HepG2 (cell line): ENCODE measurements around the gene CTCF.

Source experiments
- EED ChIP-seq: sonication (generic); formaldehyde crosslinking; IDR thresholded peaks from 2 replicates; pipeline ENCODE4 v1.5.0; 2020; ENCODE audit warnings: mild to moderate bottlenecking, missing genetic modification reagents
- LCORL ChIP-seq, 2 experiments: fragments of 450-650 bp in 1 of 2; sonication (generic) in 1 of 2; formaldehyde crosslinking in 1 of 2; IDR thresholded peaks; 2 replicates each; pipeline versions ENCODE4 v1.5.0 to v1.6.1; 2017 to 2020; ENCODE audit warnings: antibody characterized with exemption in 1 of 2, missing genetic modification reagents in 1 of 2
- NFE2L1 ChIP-seq: sonication (generic); formaldehyde crosslinking; IDR thresholded peaks from 2 replicates; pipeline ENCODE4 v1.4.0; 2020; ENCODE audit warnings: missing genetic modification reagents, mild to moderate bottlenecking, borderline replicate concordance
- POLR2AphosphoS5 ChIP-seq: IDR thresholded peaks from 2 replicates; pipeline ENCODE4 v1.6.1; 2012; ENCODE audit warnings: low read depth, low read length
- WIZ ChIP-seq: sonication (generic); formaldehyde crosslinking; IDR thresholded peaks from 2 replicates; pipeline ENCODE4 v1.5.1; 2020; ENCODE audit warnings: mild to moderate bottlenecking, missing genetic modification reagents
- YY1 ChIP-seq: IDR thresholded peaks from 2 replicates; pipeline ENCODE4 v1.6.1; 2011; ENCODE audit warnings: low read length, low read depth, moderate library complexity, mild to moderate bottlenecking; ENCODE audit not compliant: insufficient read depth, insufficient replicate concordance
- ZFP36 ChIP-seq: fragments of 150-350 bp; IDR thresholded peaks from 2 replicates; pipeline ENCODE4 v1.6.1; 2018; ENCODE audit warnings: borderline replicate concordance, low read length, low read depth; ENCODE audit not compliant: partially characterized antibody
- ZKSCAN8 ChIP-seq: IDR thresholded peaks from 2 replicates; pipeline ENCODE4 v1.6.1; 2016; ENCODE audit warnings: borderline replicate concordance, missing genetic modification reagents, missing compliant biosample characterization
- ZNF605 ChIP-seq: sonication (generic); formaldehyde crosslinking; IDR thresholded peaks from 2 replicates; pipeline ENCODE4 v1.8.0; 2022; ENCODE audit warnings: mild to moderate bottlenecking, missing genetic modification reagents
- ZNF790 ChIP-seq: sonication (generic); formaldehyde crosslinking; IDR thresholded peaks from 2 replicates; pipeline ENCODE4 v1.8.0; 2022; ENCODE audit warnings: missing genetic modification reagents, mild to moderate bottlenecking, borderline replicate concordance
- TF ChIP-seq, protein P1 (sequence below): sonication (generic); formaldehyde crosslinking; IDR thresholded peaks from 2 replicates; pipeline ENCODE4 v1.8.0; 2022; ENCODE audit warnings: low read depth, missing genetic modification reagents
- TF ChIP-seq, protein P2 (sequence below): sonication (generic); formaldehyde crosslinking; IDR thresholded peaks from 2 replicates; pipeline ENCODE4 v1.5.0; 2020; ENCODE audit warnings: mild to moderate bottlenecking, missing genetic modification reagents, moderate library complexity
- TF ChIP-seq, protein P3 (sequence below): sonication (generic); formaldehyde crosslinking; IDR thresholded peaks from 2 replicates; pipeline ENCODE4 v1.5.0; 2020; ENCODE audit warnings: mild to moderate bottlenecking, missing genetic modification reagents
- TF ChIP-seq, protein P4 (sequence below): fragments of 450-650 bp; IDR thresholded peaks from 2 replicates; pipeline ENCODE4 v1.6.1; 2017; ENCODE audit warnings: mild to moderate bottlenecking

DNA sequence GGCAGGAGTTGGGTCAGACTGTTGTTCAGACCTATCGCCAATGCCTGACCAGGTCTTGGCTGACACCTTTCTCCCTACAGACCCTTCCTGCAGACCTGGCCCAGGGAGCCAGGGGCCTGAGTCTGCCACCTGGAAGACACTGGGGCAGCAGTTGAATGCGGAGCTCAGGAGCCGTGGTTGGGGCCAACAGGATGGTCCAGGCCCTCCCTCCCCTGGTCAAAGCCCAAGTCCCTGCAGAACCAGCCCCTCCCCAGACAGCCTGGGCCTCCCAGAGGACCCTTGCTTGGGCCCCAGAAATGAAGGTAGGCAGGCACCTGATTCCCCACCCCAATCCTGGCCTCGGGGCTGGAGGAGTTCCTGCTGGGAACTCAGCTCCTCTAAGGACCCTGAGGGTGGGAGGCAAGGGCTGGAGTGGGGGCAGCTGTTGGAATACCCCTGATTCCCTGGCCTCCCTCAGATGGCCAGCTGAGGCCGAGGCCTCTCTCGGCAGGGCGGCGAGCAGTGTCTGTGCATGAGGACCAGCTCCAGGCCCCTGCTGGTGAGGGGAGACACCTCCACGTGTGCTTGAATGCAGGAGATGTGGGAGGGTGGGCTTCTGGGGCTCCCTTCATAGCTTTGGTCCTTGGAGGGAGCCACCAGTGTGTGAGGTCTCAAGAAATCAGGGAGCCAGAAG, 94.2 kb downstream of the CTCF start:
- no peak for TF ChIP-seq EED (CRISPR knock-in tag)
- TF ChIP-seq NFE2L1 (CRISPR knock-in tag), result no peak
- no peak for TF ChIP-seq ZNF790 (CRISPR knock-in tag)
- TF ChIP-seq, protein P1, sequence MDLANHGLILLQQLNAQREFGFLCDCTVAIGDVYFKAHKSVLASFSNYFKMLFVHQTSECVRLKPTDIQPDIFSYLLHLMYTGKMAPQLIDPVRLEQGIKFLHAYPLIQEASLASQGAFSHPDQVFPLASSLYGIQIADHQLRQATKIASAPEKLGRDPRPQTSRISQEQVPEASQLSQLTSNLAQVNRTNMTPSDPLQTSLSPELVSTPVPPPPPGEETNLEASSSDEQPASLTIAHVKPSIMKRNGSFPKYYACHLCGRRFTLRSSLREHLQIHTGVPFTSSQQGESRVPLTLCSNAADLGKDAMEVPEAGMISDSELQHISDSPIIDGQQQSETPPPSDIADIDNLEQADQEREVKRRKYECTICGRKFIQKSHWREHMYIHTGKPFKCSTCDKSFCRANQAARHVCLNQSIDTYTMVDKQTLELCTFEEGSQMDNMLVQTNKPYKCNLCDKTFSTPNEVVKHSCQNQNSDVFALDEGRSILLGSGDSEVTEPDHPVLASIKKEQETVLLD (CRISPR knock-in tag), result no peak
- TF ChIP-seq ZFP36, result no peak
- no peak for TF ChIP-seq LCORL (IDR thresholded peaks at IDR 0.05)
- no peak for TF ChIP-seq LCORL (CRISPR knock-in tag; IDR thresholded peaks at IDR 0.05)
- TF ChIP-seq, protein P2, sequence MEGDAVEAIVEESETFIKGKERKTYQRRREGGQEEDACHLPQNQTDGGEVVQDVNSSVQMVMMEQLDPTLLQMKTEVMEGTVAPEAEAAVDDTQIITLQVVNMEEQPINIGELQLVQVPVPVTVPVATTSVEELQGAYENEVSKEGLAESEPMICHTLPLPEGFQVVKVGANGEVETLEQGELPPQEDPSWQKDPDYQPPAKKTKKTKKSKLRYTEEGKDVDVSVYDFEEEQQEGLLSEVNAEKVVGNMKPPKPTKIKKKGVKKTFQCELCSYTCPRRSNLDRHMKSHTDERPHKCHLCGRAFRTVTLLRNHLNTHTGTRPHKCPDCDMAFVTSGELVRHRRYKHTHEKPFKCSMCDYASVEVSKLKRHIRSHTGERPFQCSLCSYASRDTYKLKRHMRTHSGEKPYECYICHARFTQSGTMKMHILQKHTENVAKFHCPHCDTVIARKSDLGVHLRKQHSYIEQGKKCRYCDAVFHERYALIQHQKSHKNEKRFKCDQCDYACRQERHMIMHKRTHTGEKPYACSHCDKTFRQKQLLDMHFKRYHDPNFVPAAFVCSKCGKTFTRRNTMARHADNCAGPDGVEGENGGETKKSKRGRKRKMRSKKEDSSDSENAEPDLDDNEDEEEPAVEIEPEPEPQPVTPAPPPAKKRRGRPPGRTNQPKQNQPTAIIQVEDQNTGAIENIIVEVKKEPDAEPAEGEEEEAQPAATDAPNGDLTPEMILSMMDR (CRISPR knock-in tag), result no peak
- TF ChIP-seq, protein P3, sequence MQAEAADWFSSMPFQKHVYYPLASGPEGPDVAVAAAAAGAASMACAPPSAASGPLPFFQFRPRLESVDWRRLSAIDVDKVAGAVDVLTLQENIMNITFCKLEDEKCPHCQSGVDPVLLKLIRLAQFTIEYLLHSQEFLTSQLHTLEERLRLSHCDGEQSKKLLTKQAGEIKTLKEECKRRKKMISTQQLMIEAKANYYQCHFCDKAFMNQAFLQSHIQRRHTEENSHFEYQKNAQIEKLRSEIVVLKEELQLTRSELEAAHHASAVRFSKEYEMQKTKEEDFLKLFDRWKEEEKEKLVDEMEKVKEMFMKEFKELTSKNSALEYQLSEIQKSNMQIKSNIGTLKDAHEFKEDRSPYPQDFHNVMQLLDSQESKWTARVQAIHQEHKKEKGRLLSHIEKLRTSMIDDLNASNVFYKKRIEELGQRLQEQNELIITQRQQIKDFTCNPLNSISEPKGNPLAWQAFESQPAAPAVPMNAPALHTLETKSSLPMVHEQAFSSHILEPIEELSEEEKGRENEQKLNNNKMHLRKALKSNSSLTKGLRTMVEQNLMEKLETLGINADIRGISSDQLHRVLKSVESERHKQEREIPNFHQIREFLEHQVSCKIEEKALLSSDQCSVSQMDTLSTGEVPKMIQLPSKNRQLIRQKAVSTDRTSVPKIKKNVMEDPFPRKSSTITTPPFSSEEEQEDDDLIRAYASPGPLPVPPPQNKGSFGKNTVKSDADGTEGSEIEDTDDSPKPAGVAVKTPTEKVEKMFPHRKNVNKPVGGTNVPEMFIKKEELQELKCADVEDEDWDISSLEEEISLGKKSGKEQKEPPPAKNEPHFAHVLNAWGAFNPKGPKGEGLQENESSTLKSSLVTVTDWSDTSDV (CRISPR knock-in tag), result no peak
- TF ChIP-seq POLR2AphosphoS5, result no peak
- no peak for TF ChIP-seq ZKSCAN8 (CRISPR knock-in tag)
- no peak for TF ChIP-seq YY1
- no peak for TF ChIP-seq WIZ (CRISPR knock-in tag)
- TF ChIP-seq, protein P4, sequence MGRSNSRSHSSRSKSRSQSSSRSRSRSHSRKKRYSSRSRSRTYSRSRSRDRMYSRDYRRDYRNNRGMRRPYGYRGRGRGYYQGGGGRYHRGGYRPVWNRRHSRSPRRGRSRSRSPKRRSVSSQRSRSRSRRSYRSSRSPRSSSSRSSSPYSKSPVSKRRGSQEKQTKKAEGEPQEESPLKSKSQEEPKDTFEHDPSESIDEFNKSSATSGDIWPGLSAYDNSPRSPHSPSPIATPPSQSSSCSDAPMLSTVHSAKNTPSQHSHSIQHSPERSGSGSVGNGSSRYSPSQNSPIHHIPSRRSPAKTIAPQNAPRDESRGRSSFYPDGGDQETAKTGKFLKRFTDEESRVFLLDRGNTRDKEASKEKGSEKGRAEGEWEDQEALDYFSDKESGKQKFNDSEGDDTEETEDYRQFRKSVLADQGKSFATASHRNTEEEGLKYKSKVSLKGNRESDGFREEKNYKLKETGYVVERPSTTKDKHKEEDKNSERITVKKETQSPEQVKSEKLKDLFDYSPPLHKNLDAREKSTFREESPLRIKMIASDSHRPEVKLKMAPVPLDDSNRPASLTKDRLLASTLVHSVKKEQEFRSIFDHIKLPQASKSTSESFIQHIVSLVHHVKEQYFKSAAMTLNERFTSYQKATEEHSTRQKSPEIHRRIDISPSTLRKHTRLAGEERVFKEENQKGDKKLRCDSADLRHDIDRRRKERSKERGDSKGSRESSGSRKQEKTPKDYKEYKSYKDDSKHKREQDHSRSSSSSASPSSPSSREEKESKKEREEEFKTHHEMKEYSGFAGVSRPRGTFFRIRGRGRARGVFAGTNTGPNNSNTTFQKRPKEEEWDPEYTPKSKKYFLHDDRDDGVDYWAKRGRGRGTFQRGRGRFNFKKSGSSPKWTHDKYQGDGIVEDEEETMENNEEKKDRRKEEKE, result no peak
- TF ChIP-seq ZNF605 (CRISPR knock-in tag), result no peak
